Kidney (tissue), 22 donors: Measurements from ENCODE around the gene UQCR11. TPM values are rescaled to one million over a fixed set of nuclear protein-coding genes. Genes with fewer than 3 reads are reported as not detected.

ENCODE experiments used
- DNase-seq, 5 donors: peaks; one replicate each; pipeline ENCODE4 v3.0.0-alpha.2; 2013 to 2020
- FAIRE-seq: peaks from 2 replicates; lab custom pipeline; 2012; peaks lifted over from hg19 to GRCh38; lab: Jason Lieb, UNC
- H3K27ac ChIP-seq, 2 donors: one replicate each; pipeline ENCODE4 v1.7.0; 2013; ENCODE audit warnings: low read depth in 2 of 2, low read length in 2 of 2, inconsistent platforms in 1 of 2
- H3K27me3 ChIP-seq: one replicate; pipeline ENCODE4 v1.7.1; 2013; ENCODE audit warnings: low read length, inconsistent platforms; ENCODE audit not compliant: control insufficient read depth, insufficient read depth
- H3K36me3 ChIP-seq, 3 donors: one replicate each; pipeline versions ENCODE4 v1.7.0 to v1.7.1; 2013; ENCODE audit warnings: low read length in 3 of 3, control low read depth in 1 of 3, inconsistent platforms in 1 of 3; ENCODE audit not compliant: insufficient read depth in 3 of 3, control insufficient read depth in 2 of 3
- H3K4me1 ChIP-seq, 3 donors: one replicate each; pipeline versions ENCODE4 v1.7.0 to v1.7.1; 2013; ENCODE audit warnings: low read length in 3 of 3, inconsistent platforms in 1 of 3, low read depth in 1 of 3; ENCODE audit not compliant: control insufficient read depth in 2 of 3, insufficient read depth in 2 of 3
- H3K4me3 ChIP-seq, 3 donors: one replicate each; pipeline versions ENCODE4 v1.7.0 to v1.8.1; 2013; ENCODE audit warnings: low read length in 3 of 3, control low read depth in 1 of 3, inconsistent platforms in 1 of 3
- H3K9ac ChIP-seq, 3 donors: one replicate each; pipeline versions ENCODE4 v1.7.0 to v1.7.1; 2013; ENCODE audit warnings: low read length in 3 of 3, control low read depth in 1 of 3, inconsistent platforms in 1 of 3
- H3K9me3 ChIP-seq, 3 donors: one replicate each; pipeline versions ENCODE4 v1.7.0 to v1.7.1; 2013; ENCODE audit warnings: low read length in 3 of 3, control low read depth in 1 of 3, inconsistent platforms in 1 of 3; ENCODE audit not compliant: control insufficient read depth in 2 of 3, insufficient read depth in 1 of 3
- intact Hi-C: fragments of 100-400 bp; cut with DNase I; formaldehyde crosslinking; loops from one replicate; pipeline ENCODE4 v1.11.1; 2022
- long read RNA-seq, 10 donors: library from polyadenylated mRNA in 1 of 10; unstranded in 1 of 10; transcript quantifications; one replicate each; pipeline ENCODE4 v2.0.0 and lab custom pipeline, GENCODE V29; 2021 to 2026
- polyA plus RNA-seq: library from polyadenylated mRNA; stranded (reverse); fragments of 350-450 nt; fragmentation: Illumina TruSeq; extraction: RNeasy Lipid Tissue Mini Kit (QIAGEN cat#74804); gene quantifications from one replicate; pipeline ENCODE4 v1.2.3, GENCODE V29; 2014; ENCODE audit warnings: low read depth, low replicate concordance; ENCODE audit not compliant: insufficient read depth
- total RNA-seq: library from RNA; stranded (reverse); fragmentation: NEBNext Ultra II Directional; extraction: Animal tissue kit (Norgen Biotek cat#: 25700); gene quantifications from one replicate; pipeline ENCODE4 v1.2.1, GENCODE V29; 2021
- TF ChIP-seq, protein P1 (sequence below): IDR thresholded peaks from 3 replicates; pipeline ENCODE4 v1.5.1; 2012; ENCODE audit warnings: mild to moderate bottlenecking, moderate library complexity, borderline replicate concordance; ENCODE audit not compliant: insufficient read depth; ENCODE audit errors: extremely low read depth
- donor health status: control.
- donor health status: control.
- donor health status: control.
- donor health status: control.
- donor health status: control.
- donor health status: DM: yes; HTN: yes; CAD: no.
- donor health status: Normal renal cell carcinoma (clear cell type).

The UQCR11 gene
- total RNA-seq = 200 TPM
- polyA plus RNA-seq = 777 TPM
- long read RNA-seq, donor 1, transcript UQCR11-203 (3 exons, 1,324 nt) = major isoform, 191 of 258 reads
- long read RNA-seq, donor 1, transcript UQCR11-201 (2 exons, 753 nt) = minor isoform, 8 of 258 reads
- long read RNA-seq, donor 1, partial matches to known transcripts = 59 of 258 reads
- long read RNA-seq, donor 1, other reads (novel, unspliced or antisense) = 0 of 258 reads
- long read RNA-seq, donor 2, transcript UQCR11-203 (3 exons, 1,324 nt) = major isoform, 229 of 286 reads
- long read RNA-seq, donor 2, partial matches to known transcripts = 53 of 286 reads
- long read RNA-seq, donor 2, other reads (novel, unspliced or antisense) = 0 of 286 reads
- long read RNA-seq, donor 3, transcript UQCR11-203 (3 exons, 1,324 nt) = major isoform, 353 of 416 reads
- long read RNA-seq, donor 3, partial matches to known transcripts = 61 of 416 reads
- long read RNA-seq, donor 3, other reads (novel, unspliced or antisense) = 0 of 416 reads
- long read RNA-seq, donor 4, transcript UQCR11-203 (3 exons, 1,324 nt) = major isoform, 164 of 180 reads
- long read RNA-seq, donor 4, partial matches to known transcripts = 13 of 180 reads
- long read RNA-seq, donor 4, other reads (novel, unspliced or antisense) = 0 of 180 reads
- long read RNA-seq, donor 5, transcript UQCR11-203 (3 exons, 1,324 nt) = major isoform, 15 of 20 reads
- long read RNA-seq, donor 5, partial matches to known transcripts = 5 of 20 reads
- long read RNA-seq, donor 5, other reads (novel, unspliced or antisense) = 0 of 20 reads
- long read RNA-seq, donor 6, transcript UQCR11-203 (3 exons, 1,324 nt) = major isoform, 684 of 915 reads
- long read RNA-seq, donor 6, transcript UQCR11-201 (2 exons, 753 nt) = minor isoform, 9 of 915 reads
- long read RNA-seq, donor 6, partial matches to known transcripts = 222 of 915 reads
- long read RNA-seq, donor 6, other reads (novel, unspliced or antisense) = 0 of 915 reads
- long read RNA-seq, donor 7, transcript UQCR11-203 (3 exons, 1,324 nt) = major isoform, 105 of 114 reads
- long read RNA-seq, donor 7, partial matches to known transcripts = 5 of 114 reads
- long read RNA-seq, donor 7, other reads (novel, unspliced or antisense) = 3 of 114 reads
- long read RNA-seq, donor 8, transcript UQCR11-203 (3 exons, 1,324 nt) = major isoform, 295 of 375 reads
- long read RNA-seq, donor 8, partial matches to known transcripts = 76 of 375 reads
- long read RNA-seq, donor 8, other reads (novel, unspliced or antisense) = 0 of 375 reads
- long read RNA-seq, donor 9, transcript UQCR11-203 (3 exons, 1,324 nt) = major isoform, 242 of 327 reads
- long read RNA-seq, donor 9, partial matches to known transcripts = 80 of 327 reads
- long read RNA-seq, donor 9, other reads (novel, unspliced or antisense) = 0 of 327 reads
- long read RNA-seq, donor 10, transcript UQCR11-203 (3 exons, 1,324 nt) = major isoform, 226 of 310 reads
- long read RNA-seq, donor 10, partial matches to known transcripts = 83 of 310 reads
- long read RNA-seq, donor 10, other reads (novel, unspliced or antisense) = 0 of 310 reads

DNA sequence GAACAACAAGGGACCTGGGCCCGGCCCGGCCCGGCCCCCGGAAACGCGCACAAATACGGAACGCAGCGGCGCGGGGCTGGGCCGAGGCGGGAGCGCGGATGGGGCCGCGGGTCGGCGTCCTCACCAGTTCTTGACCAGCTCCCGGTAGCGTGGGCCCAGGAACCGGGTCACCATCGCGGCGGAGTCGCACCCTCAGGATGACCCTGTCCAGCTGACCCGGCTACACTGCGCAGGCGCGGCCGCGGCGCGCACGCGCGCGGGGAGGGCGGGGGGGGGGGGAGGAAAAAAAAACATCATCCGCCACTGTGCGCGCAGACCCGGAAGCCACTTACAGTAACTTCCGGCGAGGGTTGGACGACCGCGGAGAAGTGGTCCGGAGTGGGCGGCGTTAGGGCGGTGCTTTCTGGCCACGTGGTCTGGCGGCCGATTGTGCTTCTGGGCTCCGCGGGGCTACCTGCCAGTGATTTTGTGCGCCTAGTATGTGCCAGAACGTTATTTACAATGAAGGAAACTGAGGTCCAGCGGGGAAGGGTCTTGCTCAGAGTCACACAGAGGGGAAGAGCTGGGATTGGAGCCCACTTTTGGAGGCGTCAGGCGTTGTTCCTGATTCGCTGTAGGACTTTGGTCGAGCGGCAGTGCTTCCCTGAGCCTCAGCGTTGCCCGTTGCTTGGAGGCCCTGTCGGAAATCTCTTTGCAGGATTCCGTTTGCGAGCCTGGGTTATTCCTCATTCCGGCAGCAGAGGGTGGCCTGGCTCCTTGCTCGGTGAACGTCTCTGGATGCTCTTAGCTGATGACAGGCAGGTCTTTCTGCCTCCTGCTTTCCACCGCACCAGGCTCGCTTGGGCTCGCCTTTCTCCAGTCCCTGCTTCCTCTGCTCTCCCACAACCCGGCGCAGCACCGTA is at the start of gene UQCR11:
UQCR11 (minus strand) TSS at position 227 of the 902 bp plus-strand sequence; CDS start at position 174, 53 bp downstream.
- DNase-seq (peak; percentile 96 to 98 (median 97)), FAIRE-seq (no peak)
- intact Hi-C loops = no loop called here
- Histone ChIP-seq H3K9me3 (no peaks in the 10 kb centered on the region), H3K4me3 (peak within 1 kb of the TSS; percentile 83 to 94 (median 89)), H3K27me3 (no peaks in the 10 kb centered on the region), H3K36me3 (no peaks in the 10 kb centered on the region), H3K27ac (peak within 1 kb of the TSS; percentile 79 to 89), H3K9ac (peak within 1 kb of the TSS; percentile 88 to 93 (median 88)), H3K4me1 (peaks cover 0 to 14% (median 3%) of the 10 kb centered on the region in 3 donors)
- TF ChIP-seq, protein P1, sequence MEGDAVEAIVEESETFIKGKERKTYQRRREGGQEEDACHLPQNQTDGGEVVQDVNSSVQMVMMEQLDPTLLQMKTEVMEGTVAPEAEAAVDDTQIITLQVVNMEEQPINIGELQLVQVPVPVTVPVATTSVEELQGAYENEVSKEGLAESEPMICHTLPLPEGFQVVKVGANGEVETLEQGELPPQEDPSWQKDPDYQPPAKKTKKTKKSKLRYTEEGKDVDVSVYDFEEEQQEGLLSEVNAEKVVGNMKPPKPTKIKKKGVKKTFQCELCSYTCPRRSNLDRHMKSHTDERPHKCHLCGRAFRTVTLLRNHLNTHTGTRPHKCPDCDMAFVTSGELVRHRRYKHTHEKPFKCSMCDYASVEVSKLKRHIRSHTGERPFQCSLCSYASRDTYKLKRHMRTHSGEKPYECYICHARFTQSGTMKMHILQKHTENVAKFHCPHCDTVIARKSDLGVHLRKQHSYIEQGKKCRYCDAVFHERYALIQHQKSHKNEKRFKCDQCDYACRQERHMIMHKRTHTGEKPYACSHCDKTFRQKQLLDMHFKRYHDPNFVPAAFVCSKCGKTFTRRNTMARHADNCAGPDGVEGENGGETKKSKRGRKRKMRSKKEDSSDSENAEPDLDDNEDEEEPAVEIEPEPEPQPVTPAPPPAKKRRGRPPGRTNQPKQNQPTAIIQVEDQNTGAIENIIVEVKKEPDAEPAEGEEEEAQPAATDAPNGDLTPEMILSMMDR = peak; percentile 51

DNA sequence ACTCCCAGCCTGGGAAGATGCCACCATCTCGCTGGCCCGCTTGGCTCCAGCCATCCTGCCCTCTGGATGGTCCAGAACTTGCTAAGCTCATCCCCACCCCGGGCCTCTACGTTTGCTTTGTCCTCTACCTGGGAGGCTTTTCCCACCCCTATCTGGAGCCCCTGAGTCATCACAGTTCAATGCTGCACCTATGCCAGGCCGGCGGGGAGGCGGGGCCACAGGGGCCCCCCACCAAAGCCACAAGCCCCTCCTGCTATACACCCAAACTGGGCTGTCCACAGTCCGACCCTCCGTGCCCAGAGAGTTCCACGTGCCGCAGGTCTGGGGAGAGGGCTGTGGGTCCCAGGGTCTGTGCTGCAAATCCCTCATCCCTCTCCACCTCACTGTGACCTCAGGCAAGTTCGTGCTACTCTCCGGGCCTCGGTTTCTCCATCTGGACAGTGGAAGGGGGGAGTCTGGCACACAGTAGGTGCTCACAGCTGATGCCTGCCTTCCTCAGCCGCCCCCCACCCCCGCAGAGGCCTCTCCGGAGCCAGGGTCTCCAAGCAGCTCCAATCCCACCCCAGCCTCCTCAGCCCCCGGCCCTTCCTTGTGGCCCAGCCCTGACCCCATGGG is 49.0 kb upstream of the UQCR11 start:
- no peaks in the 10 kb centered on the region for H3K36me3 ChIP-seq
- TF ChIP-seq, protein P1 = no peak
- no peak overlapping the region for H3K4me3 ChIP-seq
- H3K9ac ChIP-seq = no peak overlapping the region
- H3K27me3 ChIP-seq = no peaks in the 10 kb centered on the region
- DNase-seq (peak in 2 of 5 donors; percentile 65 to 79), FAIRE-seq (no peak)
- H3K27ac ChIP-seq = no peak overlapping the region
- intact Hi-C loops = no loop called here
- peaks cover 0 to 6% (median 0%) of the 10 kb centered on the region in 3 donors for H3K4me1 ChIP-seq
- H3K9me3 ChIP-seq = no peaks in the 10 kb centered on the region
